ENCODE results near the gene GIGYF2.
"Not testable (repeated sequence)": the region's sequence is repeated elsewhere in the genome, so short reads cannot be mapped to it uniquely, and the experiment has no call there.

GIGYF2 gene, protein sequence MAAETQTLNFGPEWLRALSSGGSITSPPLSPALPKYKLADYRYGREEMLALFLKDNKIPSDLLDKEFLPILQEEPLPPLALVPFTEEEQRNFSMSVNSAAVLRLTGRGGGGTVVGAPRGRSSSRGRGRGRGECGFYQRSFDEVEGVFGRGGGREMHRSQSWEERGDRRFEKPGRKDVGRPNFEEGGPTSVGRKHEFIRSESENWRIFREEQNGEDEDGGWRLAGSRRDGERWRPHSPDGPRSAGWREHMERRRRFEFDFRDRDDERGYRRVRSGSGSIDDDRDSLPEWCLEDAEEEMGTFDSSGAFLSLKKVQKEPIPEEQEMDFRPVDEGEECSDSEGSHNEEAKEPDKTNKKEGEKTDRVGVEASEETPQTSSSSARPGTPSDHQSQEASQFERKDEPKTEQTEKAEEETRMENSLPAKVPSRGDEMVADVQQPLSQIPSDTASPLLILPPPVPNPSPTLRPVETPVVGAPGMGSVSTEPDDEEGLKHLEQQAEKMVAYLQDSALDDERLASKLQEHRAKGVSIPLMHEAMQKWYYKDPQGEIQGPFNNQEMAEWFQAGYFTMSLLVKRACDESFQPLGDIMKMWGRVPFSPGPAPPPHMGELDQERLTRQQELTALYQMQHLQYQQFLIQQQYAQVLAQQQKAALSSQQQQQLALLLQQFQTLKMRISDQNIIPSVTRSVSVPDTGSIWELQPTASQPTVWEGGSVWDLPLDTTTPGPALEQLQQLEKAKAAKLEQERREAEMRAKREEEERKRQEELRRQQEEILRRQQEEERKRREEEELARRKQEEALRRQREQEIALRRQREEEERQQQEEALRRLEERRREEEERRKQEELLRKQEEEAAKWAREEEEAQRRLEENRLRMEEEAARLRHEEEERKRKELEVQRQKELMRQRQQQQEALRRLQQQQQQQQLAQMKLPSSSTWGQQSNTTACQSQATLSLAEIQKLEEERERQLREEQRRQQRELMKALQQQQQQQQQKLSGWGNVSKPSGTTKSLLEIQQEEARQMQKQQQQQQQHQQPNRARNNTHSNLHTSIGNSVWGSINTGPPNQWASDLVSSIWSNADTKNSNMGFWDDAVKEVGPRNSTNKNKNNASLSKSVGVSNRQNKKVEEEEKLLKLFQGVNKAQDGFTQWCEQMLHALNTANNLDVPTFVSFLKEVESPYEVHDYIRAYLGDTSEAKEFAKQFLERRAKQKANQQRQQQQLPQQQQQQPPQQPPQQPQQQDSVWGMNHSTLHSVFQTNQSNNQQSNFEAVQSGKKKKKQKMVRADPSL (N-terminal part only)

DNA sequence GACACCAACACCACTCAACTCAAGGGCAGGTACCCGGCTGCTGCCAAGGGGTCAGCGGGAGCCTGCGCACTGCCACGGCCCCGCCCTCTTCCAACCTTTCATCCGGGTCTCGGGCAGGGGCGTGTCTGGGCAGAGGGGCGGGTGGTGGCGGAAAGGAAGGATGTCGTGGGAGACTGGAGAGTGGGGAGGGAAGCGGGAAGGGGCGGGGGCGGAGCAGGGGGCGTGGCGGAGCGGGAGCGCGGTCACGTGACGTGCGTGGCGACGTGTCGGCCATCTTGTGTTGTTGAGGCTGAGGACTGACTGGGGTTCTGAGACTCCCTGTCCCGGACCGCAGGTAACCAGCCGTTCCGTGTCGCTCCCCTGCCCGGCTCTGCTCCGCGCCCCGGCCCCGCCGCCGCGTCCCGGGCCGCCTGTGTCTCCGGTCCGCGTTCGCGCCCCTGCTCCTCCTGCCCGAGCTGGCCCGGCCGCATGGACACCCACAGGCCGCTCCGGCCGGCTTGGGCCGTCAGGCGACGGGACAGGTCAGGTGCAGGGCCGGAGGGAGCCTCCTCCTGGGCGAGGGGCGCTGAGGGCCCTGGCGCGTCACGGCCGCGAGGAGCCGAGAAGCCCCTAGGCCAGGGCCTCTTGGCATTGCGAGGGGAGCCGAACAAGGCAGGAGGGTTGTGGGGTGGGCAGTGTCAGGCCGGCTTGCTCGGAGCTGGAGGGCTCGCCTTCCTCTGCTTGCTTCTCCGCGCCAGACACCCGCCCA, at the start of gene GIGYF2:
Gene GIGYF2, plus strand, starts transcription at position 273 of the 748 bp plus-strand sequence. CDS start 37,867 bp downstream, outside the sequence.
- DNase-seq, result peak; percentile 88

DNA sequence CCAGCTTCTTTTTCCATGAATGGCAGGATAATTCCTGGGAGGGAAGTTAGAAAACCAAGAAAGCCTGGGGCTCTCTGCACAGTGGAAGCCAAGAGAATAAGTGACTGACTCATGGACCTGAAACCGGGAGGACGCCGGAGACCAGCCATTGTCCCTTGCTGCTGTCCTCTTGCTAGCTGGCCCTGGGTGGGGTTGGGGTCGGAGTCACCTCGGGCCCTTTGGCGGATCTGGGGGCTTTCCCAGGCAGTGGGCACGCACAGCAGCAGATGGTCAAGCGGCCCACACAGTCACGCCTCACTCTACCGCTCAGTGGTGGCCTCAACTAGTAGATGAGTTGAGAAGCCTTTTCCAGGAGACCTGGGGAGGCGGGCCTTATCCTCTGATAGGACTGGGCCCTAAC, 48.1 kb upstream of the GIGYF2 start:
- no peak for DNase-seq

DNA sequence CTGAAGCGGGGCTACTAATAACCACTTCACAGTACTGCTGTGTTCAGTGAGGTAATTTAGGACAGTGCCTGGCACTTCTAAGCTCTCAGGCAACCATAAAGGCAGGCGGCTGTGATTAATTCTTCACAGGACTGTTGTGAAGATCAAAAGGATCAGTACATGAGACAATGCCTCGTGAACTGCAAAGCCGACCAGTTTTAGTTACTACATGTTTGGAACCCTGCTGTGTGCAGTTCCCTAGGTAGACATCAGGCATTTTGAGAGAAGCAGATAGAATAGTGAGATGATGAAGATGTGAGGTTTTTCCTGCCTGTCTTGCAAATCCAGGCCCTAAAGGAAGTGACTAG, 44.7 kb upstream of the GIGYF2 start:
- no peak for DNase-seq

DNA sequence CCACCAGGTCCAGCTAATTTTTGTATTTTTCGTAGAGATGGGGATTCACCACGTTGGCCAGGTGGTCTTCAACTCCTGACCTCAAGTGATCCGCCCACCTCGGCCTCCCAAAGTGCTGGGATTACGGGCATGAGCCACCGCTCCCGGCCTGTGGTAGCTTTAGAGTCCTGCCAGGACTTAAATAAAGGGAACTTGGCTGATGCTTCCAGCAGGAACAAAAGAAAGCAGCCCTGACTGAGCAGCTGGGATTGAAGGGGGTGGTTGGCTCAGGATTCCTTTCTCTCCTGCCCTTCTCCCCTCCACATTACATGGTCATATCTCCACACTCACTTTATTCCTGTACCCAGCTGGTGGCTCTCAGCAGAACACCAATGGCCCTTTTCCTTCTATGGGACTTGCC, 43.7 kb upstream of the GIGYF2 start:
- no peak for DNase-seq

DNA sequence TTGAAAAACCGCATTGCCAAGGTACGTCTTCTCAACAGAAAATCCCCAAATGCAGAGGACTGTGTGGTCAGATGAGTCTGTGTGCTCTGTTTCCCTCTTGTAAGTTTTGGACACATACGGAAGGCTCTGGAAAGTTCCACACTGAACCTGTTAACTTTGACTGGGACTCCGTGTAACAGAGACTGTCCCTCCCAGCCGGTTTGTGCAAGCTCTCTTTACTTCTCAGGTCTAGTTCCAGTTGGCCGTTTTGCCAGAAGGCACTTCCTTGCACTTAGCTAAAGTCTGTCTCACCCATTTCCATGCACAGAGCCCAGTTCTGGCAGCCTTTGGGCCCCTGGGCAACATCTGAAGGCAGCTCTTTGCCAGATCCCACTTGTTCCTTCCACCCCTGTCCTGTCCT, 41.7 kb upstream of the GIGYF2 start:
- no peak for DNase-seq

DNA sequence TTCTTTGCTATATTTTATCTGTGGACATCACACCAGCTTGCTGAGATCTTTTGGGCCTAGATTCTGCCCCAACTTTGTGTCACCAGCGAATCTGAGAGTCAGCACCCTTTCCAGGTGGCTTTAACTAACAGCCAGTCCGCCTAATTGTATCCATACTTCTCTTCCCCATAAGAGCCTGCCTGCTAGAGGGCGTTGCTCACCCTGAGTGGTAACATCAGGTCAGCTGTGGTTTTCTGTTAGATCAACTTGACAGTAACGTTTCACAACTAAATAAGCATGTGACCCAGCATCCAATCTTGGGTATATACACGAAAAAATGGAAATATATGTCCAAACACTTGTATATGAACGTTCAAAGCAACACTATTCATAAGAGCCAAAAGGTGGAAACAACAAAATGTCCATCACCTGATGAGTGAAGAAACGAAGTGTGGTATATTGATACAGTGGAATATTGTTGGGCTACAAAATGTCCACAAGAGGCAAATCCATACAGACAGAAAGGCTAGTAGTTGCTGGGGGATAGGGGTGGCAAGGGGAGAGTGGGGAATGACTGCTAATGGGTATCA, 38.8 kb upstream of the GIGYF2 start:
- no peak for DNase-seq

DNA sequence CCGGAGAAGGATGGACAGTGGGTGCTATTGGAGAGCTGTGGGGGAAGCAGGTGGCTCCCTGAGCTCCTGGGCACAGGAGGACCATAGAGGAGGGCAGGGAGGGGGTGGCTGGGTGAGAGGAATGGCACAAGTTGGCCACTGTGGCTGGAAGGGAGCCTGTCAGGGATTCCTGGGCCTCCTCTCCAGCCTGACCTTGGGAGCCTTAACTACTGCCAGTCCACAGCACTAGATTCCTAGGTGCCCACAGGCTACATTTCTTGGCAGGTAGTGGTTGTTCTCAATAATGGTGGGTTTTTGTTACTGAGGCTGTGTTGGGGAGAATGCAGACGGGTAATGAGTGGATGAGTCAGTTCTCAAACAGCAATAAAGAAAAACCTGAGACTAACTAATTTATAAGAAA, 37.8 kb upstream of the GIGYF2 start:
- DNase-seq, result no peak

DNA sequence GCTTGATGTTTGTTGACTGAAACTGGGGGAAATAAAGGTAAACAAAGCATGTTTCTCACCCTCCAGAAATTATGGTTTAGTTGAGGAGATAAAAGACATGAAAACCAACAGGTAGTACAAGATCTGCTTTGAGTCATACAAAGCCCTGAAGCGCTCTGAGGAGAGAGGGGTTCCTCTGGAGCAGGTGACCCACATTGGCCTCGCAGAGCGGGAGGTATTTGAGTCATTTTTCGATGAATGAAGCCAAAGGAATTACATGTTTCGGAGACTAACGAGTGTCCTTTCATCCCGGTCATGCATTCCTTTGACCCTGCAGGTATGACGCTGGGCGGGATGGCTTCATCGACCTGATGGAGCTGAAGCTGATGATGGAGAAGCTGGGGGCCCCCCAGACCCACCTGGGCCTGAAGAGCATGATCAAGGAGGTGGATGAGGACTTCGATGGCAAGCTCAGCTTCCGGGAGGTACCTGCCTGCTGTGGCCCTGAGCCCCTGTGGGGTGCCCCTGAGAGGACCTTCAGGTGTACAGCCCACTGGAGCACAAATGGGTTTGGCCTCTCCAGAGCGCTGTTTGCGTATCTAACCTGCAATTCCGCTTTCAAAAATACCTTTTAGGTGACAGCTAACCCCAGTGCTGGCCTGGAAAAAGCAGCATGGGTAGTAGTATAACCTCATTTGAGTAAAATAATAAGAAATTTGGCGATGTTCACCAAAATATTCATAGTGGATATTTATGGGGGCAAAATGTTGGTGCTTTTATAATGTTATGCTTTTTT, 34.5 kb upstream of the GIGYF2 start:
- no peak for DNase-seq

DNA sequence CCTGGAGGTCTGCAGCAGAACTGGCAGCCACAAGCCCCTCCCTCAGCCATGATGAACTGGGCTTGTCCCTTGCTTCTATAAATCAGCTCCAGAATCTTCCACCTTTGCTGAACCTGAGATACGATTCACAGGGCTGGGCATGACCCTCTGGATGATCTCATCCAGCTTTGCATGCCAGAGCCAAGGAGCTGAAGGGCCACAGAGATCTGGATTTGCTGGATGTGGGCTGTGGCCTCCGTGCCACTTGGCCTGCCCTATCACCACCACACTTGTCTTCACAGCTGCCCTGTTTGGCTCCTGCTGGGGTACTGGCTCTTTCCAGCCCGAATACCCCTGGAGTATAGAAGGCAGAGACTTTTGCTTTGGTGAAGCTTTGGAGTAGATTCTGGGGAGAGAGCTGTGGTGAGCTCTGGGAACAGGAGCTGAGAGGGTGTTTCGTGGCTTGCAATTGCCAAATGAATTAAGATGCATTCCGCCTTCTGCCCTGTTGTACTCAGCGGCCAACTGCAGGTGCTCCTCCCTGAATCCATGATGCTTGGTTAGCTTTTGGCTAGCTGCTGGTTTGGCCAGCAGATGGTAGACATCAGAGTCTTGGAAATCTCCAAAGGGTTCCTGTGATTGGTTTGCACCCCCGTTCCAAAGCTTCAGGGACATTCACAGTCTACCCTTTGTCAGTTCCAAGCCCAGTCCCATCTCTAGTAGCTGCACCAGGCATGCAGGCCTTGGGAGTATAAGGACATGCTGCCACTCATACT, 30.9 kb upstream of the GIGYF2 start:
- DNase-seq, result no peak

DNA sequence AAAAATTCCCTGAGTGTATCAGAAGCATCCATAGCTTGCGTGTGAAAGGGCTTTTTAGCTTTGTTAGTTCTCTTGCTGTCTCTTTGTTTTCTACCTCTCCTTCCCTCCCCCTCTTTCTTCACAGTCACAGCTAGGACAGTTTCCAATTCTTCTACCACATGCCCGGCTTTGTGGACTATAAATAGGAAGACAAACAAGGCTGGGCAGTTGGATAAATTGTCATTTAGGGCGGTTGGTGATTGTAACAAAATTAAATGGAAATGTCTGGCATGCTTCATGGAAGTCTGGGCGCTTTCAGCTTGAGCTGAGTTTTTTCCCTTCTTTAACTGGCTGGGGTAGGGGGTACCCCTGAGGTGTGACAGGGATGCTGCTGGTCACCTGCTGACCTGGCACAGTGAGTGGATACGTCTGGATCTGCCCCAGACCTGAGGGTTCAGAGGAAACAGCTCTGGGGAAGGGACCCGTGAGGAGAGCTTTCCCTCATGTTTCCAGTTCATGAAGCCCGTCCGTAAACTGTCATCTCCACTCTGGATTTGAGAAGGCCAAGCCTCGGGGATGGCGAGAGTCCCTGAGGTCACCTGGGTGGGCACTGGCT, 29.0 kb upstream of the GIGYF2 start:
- no peak for DNase-seq

DNA sequence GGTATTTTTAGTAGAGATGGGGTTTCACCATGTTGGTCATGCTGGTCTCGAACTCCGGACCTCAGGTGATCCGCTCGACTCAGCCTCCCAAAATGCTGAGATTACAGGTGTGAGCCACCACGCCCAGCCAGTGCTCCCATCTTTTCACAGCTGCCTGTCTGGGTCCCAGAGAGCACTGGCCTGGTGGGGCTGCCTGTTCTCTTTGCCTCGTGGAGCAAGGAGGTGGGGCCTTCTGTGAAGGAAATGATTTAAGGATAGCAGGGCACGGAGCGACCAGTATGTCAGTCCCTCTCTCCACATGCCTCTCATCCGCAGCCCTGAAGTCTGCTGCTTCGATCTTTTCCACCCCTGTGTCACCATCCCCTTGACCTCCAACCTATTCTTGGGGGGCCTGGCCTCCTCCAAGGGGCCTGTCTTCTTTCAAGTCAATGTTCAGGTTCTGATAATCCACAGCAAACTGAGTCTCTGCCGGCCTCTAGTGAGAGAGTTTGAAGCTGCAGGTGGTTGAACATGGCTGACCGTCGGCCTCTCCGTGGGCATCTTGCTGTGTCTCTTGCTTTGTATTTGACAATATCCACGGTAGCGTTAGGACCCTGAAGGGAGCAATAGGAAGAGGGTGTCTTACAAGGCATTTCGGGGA, 28.2 kb upstream of the GIGYF2 start:
- DNase-seq, result no peak

DNA sequence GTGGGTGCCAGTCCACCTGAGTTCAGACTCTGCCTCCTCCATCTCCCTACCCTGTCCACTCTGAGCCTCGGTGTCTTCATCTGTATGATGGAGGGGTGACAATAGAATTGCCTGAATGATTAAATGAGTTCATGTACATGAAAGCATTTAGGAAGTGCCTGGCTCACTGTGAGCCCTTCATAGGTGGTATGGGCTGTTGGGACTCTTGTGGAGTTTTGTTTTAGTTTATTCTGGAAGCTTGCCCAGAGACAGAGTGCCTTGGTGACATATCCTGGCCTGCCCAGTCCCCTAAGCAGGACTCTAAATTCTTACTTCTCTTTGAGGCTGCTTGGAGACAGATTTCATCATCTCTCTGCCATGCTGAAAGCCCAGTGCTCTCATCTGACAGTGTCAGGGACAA, 24.5 kb upstream of the GIGYF2 start:
- DNase-seq, result no peak

DNA sequence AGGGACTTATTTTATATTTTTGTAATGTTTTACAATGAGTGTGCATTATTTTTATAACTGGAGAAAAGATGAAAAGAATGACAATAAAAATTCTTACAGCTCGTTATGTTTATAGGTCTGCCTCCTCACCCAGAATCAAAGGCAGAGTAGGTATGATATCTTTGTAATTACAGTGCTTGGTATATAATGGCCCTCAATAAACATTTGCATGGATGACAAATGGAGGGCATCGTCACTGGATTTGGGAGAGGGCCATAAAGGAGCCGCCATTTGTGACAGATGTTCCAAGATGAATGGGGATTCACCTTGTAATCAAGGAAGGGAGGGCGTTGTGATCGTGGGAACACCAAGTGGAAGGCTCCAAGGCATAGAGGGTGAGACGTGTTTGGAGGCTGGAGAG, 22.6 kb upstream of the GIGYF2 start:
- no peak for DNase-seq

DNA sequence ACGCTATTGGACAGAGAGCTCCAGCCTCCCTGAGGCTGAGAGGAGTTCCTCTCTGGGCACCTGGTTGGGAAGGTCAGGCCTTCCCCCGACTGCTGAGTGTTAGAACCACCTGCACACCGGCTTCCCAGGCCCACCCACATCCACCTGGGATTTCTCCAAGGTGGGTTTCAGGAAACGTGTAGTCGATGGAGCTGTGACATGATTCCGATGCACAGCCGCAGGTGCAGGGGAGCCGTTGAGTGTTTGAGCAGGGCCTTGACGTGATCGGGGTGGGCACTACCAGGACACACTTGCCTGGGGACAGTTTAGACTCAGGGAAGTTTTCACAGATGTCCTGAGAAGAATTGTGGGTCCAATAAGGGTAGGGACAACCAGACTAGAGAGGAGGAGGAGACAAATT, 21.8 kb upstream of the GIGYF2 start:
- no peak for DNase-seq

DNA sequence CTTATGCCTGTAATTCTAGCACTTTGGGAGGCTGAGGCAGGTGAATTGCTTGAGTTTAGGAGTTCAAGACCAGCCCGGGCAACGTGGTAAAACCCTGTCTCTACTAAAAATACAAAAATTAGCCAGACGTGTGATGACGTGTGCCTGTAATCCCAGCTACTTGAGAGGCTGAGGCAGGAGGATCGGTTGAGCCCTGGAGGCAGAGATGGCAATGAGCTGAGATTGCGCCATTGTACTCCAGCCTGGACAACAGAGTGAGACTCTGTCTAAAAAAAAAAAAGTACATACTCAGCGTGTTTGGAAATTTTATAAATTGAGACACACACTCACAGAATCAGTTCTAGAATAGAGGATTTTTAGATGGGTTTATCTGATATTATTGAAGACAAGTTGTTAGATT, 17.1 kb upstream of the GIGYF2 start:
- DNase-seq, result no peak

DNA sequence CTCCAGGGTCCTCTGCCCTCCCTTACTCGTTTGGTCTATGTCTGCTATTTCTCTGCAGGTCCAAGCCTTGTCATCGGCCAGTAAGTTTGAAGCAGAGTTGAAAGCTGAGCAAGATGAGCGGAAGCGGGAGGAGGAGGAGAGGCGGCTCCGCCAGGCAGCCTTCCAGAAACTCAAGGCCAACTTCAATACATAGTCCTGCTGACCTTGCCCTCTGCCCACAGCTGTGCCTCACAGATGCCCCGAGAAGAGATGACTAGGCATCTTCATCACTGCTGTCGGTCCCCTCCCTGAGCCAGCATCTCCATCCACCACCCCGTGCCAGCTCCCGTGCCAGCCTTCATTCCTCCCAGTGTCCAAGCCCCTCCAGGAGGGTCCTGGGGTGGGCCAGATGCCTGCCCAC, 15.6 kb upstream of the GIGYF2 start:
- no peak for DNase-seq

DNA sequence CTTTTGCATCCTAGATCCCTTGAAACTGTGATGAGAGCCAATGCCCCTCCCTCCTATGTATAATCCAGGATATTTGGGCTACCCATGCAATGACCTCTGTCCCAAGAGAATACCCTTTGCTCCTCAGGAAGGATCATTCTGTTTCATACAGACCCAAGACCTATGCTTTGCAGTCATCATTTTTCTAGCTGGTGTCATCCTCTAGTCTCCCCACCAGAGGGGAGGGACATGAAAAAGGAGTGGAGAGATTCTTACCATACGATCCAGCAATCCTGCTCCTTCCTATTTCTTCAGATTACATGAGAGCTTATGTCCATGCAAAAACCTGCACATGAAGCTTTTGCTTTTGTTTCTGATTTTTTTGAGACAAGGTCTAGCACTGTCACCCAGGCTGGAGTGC, 13.8 kb upstream of the GIGYF2 start:
- no peak for DNase-seq

DNA sequence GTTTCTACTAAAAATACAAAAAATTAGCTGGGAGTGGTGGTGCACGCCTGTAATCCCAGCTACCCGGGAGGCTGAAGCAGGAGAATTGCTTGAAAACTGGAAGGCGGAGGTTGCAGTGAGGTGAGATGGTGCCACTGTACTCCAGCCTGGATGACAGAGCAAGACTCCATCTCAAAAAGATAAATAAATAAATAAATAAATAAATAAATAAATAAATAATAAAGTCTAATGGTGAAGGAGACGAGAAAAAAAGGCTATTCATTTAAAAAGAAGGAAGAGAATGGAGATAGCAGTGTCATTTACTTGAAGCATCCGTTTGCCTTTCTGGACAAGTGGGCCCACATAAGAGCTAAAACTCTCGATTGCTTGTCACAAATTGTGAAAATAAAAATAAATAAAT, 11.7 kb upstream of the GIGYF2 start:
- DNase-seq, result not testable (repeated sequence)

DNA sequence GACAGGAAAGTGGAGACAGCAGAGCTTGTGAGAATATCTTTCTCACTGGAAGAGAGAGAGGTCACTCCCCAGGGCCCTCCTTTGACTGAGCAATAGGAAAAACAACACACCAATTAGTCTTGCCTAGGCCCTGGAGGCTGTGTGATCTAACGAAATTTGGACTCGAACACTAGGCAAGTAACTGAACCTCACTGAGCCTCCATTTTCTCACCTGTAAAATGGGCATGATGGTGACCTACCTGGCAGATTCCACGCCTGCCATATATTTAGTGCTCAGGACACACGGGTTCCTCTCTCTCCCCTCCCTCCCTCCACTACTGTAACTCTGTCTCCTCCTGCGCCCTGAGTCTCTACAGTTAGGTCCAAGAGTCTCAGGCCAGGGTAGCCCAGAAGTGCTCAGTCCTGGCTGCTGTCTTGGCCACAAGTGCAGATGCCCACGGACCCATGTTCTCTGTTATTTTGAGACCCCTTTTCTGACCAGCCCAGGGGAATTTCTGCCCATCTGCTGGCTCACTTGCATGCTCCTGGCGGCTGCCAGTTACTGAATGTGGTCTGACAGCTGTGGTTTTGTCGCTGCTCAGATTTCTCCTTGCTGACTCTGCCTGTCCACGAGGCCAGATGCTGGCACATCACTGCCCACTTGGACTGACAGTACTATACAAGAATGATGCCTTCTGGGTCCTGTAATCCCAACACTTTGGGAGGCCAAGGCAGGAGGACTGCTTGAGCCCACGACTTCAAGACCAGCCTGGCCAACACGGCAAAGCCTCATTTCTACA, 9.6 kb upstream of the GIGYF2 start:
- DNase-seq, result no peak
